Erythroblast (primary cell): ENCODE results near the gene APP.

Source experiments
- GATA1 ChIP-seq: IDR thresholded peaks from 2 replicates; pipeline ENCODE4 v1.6.1; 2011; ENCODE audit warnings: low read depth, mild to moderate bottlenecking, control low read depth, low read length, moderate library complexity
- POLR2A ChIP-seq: IDR thresholded peaks from 2 replicates; pipeline ENCODE4 v1.6.1; 2011; ENCODE audit warnings: mild to moderate bottlenecking, low read length

DNA sequence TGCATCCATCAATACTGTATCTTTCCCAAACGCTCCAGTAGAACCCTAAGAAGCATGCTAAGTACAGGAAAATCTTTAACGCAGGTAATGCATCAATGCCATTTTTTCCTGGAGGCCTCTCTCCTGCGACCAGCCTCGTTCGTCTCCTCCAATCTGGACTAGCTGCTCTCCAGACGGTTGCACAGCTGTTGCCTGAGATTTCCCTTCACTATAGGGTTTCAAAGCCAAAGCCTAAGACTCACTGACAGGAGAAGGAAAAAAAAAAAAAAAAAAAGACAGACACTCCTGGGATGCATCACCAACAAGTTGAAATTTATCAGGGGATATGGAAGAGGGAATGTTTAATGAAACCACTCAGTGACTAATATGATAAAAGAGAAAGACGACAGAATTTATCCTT lies 93.0 kb downstream of the APP start:
- no peak for TF ChIP-seq POLR2A
- TF ChIP-seq GATA1: no peak
